Fibroblast of skin of left biceps (primary cell): ENCODE results near the gene CAPG.
"Not testable (repeated sequence)": the region's sequence is repeated elsewhere in the genome, so short reads cannot be mapped to it uniquely, and the experiment has no call there.

Experiments used
- DNase-seq, 2 experiments: peaks; one replicate each; pipeline ENCODE4 v3.0.0-alpha.2; 2013; ENCODE audit warnings: low read depth in 2 of 2

Gene CAPG

DNA sequence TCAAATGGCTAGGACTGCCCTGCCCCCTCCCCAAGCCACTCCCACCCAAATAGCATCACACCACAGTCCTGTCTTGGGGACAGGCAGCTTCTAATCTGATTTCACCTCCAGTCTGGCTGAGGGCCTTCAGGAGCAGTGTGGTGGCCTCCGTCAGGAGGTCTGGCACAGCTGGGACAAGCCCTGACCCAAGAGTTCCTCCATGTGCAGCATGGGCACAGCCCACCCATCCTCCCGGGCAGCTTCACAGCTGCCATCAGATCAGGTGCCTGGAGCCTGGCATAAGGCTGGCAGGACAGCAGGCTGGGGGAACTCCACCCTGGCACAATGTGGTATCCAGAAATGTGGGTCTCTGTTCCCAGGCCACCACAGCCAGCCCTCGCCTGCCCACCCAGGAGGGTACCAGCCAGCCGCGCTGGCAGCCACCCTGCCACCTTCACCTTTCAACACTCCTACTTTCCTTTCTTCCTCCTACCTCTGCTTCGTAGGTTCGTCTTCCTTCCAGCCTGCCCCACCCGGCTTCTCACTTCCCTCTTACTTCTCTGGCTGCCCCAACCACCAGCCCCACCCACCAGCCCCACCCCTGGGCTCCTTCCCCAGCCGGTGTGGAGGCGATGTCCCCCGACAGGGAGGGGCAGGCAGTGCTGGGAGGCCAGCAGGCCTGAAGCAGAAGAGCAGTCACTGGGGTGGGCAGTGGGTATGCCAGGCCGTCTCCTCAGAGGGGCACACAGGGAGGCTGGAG lies at the start of gene CAPG:
Gene CAPG (minus strand): TSS at position 522 of the 739 bp plus-strand sequence. CDS start 8,221 bp downstream, outside the sequence.
- no peak for DNase-seq

GRCh38 chr2:85459771-85460170 lies 49.6 kb upstream of the CAPG start:
- no peak for DNase-seq

DNA sequence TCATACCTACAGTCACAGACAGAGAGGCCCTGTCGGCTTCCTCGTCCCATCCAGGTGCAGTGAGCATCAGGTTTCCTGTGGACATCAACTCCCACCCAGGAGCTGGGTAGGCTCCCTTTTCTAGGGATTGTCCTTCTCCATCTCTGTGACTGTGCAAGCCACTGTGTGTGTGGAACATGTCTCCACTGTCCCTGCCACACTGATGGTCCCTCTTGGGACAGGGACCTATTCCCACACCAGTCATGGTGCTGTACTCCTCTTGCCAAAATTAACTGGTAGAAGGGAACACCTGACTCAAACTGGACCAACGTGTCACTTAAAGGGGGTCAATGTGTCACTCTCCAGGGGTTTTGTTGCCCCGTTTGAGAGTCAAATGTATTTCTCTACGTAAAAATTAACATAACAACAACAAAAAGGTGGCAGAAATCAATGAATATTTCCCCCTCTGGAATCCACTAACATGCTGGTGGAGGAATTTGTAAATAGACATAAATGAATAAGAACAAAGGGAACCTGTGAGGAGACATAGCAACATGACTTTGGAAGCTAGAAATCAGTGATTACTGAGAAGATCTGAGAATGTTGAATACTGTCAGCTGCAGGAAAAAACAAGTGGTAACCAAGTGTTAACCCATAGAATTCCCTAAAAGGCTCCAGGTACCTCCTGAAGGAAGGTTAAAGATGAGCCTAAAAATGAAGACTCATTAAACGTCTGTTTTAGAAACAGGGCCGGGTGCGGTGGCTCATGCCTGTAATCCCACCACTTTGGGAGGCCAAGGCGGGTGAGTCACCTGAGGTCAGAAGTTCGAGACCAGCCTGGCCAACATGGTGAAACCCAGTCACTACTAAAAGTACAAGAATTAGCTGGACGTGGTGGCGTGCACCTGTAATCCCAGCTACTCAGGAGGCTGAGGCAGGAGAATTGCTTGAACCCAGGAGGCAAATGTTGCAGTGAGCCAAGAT lies 48.7 kb upstream of the CAPG start:
- DNase-seq, result no peak

GRCh38 chr2:85457877-85458316 lies 47.7 kb upstream of the CAPG start:
- DNase-seq, result no peak

GRCh38 chr2:85457043-85457442 lies 46.9 kb upstream of the CAPG start:
- no peak for DNase-seq

- DNase-seq, result no peak
Measured at GRCh38 chr2:85455552-85456090, 45.5 kb upstream of the CAPG start.

DNA sequence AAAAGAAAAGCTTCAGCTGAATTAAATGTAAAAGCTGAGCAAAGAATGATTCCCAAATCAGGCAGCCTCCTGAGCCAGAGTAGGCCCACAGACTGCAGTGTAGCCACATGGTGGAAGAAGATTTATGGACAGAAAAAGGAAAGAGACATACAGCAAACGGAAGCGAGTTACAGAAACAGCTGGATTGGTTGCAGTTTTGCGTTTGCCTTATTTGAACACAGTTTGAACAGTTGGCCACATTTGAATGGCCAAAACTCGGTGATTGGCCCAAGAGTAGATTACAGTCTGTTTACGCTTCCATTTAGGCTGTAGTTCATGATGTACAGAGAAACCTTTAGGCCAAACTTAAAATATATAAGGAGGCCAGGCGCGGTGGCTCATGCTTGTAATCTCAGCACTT lies 43.4 kb upstream of the CAPG start:
- no peak for DNase-seq

GRCh38 chr2:85452237-85452636 lies 42.1 kb upstream of the CAPG start:
- DNase-seq, result no peak

DNA sequence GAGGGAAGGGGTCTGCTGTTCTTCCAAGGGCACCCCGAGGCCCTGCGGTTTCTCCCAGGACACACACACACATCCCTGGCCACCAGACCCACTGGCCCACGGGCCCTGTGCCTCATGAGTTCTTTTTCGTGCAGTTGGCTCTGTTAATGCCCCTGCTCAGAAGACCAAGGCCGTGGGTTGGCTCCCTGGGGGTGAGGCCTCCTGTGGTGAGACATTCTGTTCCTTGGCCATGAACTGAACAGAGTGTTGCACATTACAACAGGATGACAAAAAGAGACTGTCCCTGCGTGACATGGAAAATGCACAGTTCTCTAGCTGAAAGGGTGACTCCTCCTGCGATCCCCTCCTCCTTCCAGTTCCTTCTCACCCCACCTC lies 39.0 kb upstream of the CAPG start:
- no peak for DNase-seq

DNA sequence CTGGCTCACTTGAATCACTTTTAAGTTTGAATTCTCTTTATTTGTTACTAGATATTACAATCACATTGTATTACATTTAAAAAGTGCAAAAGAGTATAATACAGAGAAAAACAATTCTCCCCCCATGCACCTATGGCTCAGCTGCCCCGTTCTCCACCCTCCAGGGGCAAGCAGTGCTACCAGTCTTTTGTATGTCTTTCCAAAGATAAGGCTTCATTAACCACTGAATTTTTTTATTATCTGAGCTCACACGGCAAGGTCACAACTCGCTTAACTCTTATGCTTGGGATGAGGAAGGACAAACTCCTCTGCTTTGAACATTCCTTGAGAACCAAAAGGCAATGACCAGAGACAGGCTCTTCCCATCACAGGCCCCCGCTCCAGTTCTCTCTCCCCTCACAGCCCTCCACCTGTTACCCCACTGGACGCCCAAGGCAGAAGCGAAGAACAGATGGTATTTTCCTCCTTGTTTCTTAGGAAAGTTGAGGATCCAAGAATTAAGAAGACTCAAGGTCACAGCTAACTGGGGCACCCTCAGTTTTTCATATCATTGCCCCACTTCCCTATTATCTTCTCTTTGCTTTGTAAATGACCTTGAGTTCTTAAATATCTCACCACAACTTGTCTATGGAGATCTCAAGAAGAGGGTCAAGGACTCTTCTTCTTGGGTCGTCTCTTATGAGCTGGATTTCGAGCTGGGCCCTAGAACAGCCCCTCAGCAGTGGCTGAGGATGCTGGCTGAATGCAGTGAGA lies 38.5 kb upstream of the CAPG start:
- DNase-seq, result no peak

DNA sequence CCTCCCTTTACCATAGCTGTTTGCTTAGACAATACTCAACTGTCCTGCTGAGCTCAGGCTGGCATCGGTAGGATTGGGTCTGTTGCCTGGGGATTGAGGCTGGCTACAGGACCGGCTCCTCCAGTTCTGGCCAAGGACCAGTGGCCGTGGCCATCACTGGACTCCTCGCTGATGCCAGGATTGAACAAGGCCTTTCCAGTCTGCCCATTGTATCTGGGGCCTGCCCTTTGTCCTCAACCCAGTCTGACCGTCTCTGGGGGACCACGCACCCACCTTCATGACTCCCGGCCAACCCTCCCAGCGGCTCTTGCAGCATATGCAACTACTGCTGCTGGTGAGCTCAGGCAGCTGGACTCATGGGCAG lies 37.0 kb upstream of the CAPG start:
- no peak for DNase-seq

DNA sequence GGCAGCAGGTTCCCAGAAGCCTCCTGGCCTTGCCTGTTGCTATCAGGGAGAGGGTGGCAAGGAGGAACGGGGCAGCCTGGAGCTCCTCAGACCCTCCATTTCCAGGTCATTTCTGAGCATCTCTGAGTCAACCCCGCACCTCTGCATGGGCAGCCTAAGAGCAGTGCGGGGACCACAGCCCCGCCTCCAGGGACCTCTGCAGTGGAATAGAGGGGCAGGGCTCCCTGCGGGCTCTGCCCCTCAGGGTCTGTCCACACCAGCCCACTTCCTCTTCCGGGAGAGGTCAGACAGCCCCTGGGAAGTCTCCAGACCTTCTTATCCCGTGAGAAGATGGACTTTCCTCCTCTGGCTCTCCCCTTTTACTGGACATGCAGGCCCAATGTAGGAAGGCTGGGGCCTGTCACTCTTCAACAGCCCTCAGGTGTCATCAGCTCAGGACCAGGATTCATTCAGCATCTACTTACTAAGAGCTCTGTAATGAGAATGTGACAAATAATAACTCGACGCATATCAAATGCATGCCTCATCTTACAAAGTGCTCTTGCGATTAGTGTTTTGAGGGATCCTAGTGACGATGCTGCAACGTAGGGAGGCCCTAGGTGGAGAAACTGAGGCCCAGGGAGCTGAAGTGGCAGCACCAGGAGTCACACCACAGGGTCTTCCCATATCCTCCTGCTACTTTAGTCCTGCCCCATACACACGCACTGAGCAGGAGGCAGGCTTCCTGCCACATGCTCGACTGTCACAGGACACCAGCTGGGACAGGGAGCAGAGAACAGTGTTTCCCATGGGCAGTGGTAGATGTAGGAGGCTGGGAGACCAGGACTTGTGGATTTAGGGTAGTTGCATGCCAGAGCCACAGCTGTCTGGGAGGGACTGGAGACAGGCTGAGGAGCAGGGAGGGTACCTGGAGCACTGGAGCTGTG lies 36.4 kb upstream of the CAPG start:
- DNase-seq, result no peak

DNA sequence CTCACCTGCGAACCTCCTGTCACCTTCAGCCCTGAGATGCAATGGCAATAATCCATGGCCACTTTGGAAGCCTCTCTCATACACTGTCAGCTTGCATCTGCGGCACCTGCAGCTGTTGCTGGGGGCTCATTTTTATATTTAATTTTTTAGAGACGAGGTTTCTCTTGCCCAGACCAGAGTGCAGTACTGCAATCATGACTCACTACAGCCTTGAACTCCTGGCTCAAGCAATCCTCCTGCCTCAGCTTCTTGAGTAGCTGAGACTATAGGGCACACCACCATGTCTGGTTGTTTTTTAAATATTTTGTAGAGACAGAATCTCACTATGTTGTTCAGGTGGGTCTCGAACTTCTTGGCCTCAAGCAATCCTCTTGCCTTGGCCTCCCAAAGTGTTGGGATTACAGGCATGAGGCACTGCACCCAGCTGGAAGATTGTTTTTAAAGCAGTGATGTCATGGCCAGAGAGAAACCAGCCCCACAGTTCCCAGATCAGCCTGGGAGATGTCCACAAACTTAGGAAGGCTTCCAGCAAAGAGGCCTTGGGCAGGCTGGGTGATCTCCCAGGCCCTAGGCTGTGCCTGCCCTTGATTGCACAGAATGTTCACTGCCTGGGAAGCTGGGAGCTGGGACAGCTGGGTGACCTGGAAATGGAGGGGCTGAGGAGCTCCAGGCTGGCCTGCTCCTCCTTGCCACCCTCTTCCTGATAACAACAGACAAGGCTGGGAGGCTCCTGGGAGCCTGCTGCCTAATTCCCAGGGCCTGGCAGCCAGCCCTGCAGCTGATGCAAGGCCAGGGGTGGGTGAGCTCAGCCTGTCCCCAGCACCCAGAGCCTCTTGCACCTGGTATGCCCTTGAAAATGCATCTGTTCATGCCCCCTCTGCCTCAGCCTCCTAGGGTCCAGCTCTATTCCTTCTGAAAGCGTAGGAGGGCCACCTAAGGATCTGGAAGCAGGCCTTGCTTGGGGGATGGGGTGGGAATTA lies 35.4 kb upstream of the CAPG start:
- peak; percentile 66 to 71 for DNase-seq

GRCh38 chr2:85444629-85445172 lies 34.5 kb upstream of the CAPG start:
- no peak for DNase-seq

GRCh38 chr2:85441864-85442263 lies 31.7 kb upstream of the CAPG start:
- no peak for DNase-seq

DNA sequence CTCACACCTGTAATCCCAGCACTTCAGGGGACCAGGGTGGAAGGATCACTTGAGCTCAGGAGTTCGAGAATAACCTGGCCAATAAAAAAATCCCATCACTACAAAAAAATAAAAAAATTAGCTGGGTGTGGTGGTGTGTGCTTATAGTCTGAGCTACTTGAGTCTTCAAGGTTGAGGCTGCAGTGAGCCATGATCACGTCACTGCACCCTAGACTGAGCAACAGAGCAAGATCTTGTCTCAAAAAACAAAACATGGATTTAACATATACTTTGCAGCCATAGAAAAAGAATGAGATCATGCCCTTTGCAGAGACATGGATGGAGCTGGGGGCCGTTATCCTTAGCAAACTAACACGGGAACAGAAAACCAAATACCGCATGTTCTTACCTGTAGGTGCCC lies 30.6 kb upstream of the CAPG start:
- no peak for DNase-seq

DNA sequence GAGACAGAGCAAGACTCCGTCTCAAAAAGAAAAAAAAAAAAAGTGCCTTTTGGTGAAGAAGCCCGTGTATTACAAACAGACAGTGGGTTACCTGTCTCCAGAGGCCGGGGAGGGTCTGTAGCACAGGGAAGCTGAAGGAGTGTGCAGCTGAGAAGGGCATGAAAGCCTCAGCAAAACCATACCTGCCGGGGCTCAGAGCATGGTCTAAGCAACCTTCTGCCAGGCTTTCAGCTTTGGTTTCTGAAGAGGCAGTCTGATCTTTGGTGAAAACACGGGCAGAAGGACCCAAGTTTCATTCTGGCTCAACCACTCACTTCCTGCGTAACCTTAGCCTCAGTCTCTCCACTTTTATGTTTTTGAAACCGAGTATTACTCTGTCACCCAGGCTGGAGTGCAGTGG lies 29.8 kb upstream of the CAPG start:
- DNase-seq, result no peak

GRCh38 chr2:85439569-85439968 lies 29.4 kb upstream of the CAPG start:
- not testable (repeated sequence) for DNase-seq

- no peak for DNase-seq
Measured at GRCh38 chr2:85439025-85439472, 28.9 kb upstream of the CAPG start.
